RPMI7951 (cell line): ENCODE data around the gene ADAM21. TPM values are rescaled to one million over a fixed set of nuclear protein-coding genes. Genes with fewer than 3 reads are reported as not detected.
"Not testable (repeated sequence)": the region's sequence is repeated elsewhere in the genome, so short reads cannot be mapped to it uniquely, and the experiment has no call there.

Experiments
- DNase-seq: peaks from one replicate; pipeline ENCODE4 v3.0.0-alpha.2; 2012; ENCODE audit warnings: low read depth
- total RNA-seq: library from RNA; depleted of rRNA; stranded (reverse); fragments of >200 nt; shearing (Covaris generic); gene quantifications from 2 replicates; pipeline ENCODE4 v1.2.3, GENCODE V29; 2014; rRNA removed

ADAM21 gene
- 0.68 and 1.6 TPM in 2 replicates for total RNA-seq

DNA sequence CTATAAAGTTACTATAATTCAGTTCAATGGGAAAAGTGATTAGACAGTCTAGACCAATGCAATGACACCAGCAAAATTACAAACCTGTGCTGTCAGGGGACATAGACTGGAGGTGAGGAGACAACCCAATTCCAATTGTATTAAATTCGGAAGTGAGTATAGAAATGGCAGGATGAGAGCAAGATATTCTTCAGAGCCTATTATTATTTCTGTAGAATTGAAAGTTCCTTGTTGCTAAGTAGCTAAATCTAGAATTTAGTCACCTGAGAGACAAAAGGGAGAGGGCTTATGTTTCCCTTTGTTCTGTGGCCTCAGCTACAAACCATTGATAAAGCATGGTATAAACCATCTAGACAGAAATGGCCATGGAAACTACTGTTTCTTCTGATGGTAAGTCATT, at the start of gene ADAM21:
TSS of gene ADAM21 (plus strand) at position 301 of the 400 bp plus-strand sequence. CDS start 5,326 bp downstream, outside the sequence.
- DNase-seq = no peak

DNA sequence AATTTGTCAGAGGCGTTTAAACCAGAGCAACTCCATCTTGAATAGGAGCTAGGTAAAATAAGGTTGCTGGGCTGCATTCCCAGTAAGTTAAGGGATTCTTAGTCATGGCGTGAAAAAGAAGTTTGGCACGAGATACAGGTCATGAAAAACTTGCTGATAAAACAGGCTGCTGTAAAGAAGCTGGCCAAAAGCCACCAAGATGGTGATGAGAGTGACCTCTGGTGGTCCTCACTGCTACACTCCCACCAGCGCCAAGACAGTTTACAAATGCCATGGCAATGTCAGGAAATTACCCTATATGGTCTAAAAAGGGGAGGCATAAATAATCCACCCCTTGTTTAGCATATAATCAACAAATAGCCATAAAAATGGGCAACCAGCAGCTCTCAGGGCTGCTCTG, 48.6 kb upstream of the ADAM21 start:
- peak; percentile 4 for DNase-seq

DNA sequence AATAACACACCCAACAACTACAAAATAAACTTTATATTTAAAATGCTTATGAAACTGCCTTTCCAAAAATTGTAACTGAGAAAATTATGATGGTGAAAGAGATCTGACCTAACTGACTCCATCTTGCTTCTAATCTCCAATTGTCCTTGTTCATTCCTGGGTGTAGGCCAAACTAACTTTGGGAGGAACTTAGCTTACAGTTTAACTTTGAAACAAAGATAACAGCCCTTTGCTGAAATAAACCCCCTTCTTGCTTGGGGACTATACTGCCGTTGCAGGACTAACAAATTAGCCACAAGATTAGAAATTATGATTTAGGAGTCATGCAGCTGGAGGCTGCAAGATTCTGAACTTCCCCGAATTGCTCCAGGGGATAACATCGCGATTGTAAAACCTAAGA, 45.8 kb upstream of the ADAM21 start:
- not testable (repeated sequence) for DNase-seq

DNA sequence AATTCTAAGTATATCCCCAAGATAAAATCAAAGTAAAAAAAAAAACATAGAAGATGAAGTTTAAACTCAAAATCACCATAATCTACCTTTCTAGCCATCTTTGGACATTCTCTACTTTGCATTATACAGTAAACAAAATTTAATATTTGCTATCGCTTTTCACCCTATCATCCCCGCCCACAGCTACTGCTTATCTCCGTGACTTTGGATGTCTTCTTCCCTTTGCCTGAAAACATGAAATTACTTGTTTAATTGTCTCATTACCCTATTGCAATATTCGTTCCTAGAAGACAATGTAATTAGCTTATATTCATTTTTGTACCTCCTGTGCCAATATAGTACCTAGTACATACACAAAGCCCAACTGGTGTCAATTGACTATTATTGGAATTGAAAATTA, 44.4 kb upstream of the ADAM21 start:
- no peak for DNase-seq

DNA sequence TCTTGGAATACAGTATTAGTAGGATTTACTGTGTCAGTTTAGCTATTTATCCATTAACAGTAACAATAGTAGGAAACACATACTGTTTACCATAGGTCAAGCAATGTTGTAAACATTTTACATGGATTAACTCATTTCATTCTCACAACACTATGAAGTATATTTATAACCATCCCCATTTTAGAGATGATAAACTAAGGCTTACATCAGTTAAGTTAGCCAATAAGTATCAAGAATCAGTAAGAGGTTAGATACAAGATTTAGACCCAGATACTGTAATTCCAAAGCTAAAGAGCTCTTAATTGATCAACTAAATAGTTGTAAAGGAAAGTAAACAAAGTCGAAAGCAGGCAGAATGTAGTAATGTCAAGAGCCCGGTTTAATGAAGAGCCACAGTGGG, 36.2 kb upstream of the ADAM21 start:
- DNase-seq = no peak

DNA sequence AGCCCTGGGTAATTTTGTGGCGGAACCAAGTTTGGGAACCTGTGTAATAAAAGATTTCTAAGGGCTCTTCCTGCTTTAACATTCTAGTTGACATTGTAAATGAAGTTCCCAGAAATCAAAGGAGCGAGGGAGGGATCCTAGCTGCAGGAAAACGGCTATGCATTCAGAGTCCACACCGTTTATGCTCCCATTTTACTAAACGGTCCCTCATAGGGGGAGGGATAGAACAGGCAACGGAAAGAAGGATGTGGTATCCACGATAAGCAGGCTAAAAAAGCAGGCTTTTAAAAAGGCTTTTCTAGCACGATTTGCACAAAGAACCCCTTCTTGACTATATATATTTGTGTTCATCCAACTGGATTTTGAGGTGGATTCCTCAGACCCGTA, 35.6 kb upstream of the ADAM21 start:
- DNase-seq = peak; percentile 8

DNA sequence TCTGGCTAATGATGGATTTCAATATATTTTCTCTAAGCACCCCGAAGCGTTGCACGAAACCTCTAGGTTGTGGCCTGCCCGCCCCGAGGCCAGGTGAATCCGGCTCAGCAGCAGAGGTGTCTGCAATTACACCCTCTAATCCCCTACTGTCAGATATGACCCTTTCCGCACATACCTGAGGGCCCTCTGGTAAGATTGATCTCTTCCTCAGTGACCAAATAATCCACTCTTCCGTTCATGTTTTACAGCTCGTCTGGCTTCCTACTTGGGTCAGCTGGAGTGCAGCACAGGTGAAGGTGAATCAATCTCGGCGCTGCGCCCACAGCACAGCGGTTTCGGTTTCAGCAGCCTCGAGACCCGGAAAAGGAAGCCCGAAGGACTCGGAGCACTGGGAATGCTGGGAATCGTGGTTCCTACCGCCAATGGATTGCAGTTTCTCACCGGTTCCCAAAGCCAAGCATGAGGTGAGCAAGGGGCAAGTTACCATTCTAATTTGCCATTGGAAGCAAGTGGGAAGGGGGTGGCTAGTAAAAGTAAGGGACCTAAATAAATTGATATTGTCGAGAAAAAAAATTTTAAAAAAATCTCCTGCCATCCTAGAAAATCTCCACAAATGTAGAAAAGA, 35.1 kb upstream of the ADAM21 start, which contains the start of gene SYNJ2BP:
TSS of gene SYNJ2BP (minus strand) at position 366 of the 625 bp plus-strand sequence. CDS start at position 239, 127 bp downstream.
- DNase-seq = peak; percentile 74

DNA sequence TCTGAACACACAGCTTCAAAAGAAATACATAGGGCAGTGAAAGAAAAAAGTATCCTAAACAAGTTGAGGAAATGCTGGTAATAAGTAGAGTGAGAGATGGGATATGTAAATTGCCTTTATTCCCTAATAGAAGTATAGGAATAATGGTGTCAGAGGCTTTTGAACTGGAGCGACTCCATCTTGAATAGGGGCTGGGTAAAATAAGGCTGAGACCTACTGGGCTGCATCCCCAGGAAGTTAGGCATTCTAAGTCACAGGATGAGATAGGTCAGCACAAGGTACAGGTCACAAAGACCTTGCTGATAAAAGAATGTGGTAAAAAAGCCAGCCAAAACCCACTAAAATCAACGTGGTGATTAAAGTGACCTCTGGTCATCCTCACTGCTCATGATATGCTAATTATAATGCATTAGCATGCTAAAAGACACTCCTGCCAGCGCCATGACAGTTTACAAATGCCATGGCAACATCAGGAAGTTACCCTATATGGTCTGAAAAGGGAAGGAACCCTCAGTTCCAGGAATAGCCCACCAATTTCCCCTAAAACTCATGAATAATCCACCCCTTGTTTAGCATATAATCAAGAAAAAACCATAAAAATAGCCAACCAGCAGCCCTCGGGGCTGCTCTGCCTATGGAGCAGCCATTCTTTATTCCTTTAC, 32.6 kb upstream of the ADAM21 start:
- not testable (repeated sequence) for DNase-seq

DNA sequence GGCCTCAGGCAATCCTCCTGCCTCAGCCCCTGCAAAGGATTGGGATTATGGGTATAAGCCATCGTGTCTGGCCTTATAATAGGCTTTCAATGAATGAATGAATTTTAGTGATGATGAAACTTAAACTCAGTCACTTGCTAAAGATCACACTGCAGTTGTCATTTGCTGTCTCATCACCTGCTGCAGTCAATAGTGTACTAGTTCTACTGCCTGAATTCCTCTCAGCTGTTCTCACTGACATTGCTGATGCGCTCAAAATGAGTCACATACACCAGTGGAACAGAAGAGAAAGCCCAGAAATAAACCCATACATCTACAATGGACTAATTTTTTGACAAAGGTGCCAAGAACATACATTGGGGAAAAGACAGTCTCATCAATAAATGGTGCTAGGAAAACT, 29.4 kb upstream of the ADAM21 start:
- DNase-seq = no peak

DNA sequence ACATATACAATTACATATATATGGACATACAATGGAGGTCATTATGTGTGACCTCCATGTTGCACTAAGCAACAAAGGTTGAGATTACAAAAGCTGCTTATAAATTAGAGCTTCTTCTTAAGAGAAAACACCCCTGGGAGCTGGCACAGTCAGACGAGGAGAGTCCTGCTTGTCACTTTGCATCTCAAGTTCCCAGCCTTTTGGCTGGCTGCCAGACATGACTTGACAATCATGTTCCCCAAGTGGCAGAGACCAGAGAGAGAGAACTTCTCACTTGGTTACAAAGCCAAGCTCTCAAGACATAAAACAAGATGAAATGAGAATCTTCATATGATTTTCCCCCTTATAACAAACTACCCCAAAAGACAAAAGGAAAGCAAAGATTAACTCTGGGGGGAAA, 26.6 kb upstream of the ADAM21 start:
- no peak for DNase-seq

DNA sequence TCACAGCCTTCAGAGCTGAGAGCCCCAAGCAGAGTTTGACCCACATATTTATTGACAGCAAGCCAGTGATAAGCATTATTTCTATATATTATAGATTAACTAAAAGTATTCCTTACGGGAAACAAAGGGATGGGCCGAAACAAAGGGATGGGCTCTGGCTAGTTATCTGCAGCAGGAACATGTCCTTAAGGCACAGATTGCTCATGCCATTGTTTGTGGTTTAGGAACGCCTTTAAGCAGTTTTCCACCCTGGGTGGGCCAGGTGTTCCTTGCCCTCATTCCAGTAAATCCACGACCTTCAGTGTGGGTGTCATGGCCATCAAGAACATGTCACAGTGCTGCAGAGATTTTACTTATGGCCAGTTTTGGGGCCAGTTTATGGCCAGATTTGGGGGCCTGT, 25.4 kb upstream of the ADAM21 start:
- not testable (repeated sequence) for DNase-seq

DNA sequence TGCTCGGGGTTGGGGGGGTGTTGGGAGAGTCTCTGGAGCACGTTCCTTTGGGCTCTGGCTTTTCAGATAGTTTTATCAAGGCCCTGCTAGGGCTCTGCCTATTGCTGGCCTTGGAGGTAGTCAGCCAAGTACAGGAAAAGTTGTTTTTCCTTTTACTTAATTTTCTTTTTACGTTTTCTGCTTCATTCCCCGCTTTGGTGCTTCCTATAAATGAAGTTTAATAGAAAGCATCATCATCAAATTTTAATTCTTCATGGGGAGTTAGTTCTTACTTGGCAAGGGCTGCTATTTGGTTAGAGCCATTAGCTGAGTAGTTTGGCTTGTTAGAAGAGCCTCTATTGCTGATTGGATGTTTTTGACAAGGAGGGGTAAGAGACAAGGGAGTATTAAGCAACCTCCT, 15.1 kb upstream of the ADAM21 start:
- DNase-seq = no peak

DNA sequence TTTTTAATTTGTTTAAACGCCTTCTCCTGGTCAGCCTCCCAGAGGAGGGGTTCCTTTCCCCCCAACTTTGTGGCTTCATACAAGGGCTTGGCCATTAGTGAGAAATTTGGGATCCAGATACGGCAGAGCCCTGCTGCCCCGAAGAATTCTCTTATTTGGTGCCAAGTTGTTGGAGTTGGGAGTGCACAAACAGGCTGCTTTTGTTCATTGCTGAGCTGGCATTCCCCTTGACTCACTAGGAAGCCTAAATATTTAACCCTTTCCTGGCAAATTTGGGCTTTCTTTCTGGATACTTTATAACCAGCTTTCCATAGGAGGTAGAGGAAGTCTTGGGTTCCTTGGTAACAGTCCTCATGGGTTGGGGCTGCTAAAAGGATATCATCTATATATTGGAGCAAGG, 10.3 kb upstream of the ADAM21 start:
- DNase-seq = no peak

DNA sequence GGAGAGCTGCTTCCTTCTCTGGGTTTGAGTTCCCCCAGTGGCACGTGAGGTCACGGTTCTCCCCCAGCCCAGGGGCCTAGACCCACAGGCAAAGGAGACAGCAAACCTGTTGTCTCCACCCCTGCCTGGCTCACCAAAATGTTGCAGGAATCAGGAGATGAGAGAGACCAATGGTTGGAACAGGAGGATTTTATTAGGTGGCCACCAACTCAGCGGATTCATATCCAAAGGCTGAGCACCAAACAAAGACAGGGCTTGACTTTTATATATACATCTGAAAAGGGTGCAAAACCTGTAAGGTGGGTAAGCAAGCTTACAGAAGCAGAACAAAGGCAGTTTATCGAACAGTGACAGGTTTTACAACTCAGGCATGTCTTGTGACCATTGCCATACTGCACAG, 9.2 kb upstream of the ADAM21 start:
- DNase-seq = no peak

DNA sequence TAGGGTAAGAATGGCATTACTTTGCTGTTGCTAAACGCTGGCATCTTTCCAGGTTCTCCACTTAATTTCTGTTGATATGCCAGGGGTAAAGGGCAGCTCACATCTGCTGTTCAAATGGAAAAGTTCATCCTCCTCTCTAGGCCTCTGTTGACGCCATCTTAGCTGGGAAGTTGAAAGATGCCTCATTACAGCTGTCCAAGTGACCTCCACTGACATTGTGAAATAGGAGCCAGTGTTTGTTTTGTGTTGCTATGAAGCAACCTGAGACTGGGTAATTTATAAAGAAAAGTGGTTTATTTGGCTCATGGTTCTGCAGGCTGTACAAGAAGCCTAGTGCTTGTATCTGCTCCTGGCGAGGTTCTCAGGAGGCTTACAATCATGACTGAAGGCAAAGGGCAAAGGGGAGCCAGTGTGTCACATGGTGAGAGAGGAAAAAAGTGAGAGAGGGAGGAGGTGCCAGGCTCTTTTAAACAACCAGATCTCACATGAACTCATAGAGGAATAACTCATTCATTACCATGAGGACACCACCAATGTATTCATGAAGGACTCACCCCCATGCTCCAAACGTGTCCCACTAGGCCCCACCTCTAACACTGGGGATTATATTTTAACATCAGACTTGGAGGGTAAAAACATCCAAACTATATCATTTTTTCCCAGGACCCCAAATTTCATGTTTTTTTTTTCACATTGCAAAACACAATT, 3.2 kb upstream of the ADAM21 start:
- DNase-seq = peak; percentile 45

DNA sequence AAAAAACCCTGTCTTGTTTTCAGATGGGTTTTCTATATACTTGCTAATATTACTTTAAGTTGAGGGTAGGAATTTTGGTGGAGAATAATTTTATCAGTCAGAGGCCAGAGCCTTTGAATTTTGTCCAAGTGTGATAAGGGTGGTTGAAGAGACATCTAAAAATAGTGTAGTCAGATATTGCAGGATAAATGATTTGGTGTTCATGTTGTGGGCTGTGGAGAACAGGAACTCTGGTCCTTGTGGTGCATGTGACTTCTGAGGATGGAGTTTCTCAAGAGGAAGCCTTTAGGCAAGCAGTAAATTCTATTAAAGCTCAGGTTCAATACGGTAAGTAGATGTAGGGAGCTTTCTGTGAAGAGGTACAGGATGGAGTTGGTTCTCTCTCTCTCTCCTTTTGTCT, 2.8 kb downstream of the ADAM21 start:
- no peak for DNase-seq

DNA sequence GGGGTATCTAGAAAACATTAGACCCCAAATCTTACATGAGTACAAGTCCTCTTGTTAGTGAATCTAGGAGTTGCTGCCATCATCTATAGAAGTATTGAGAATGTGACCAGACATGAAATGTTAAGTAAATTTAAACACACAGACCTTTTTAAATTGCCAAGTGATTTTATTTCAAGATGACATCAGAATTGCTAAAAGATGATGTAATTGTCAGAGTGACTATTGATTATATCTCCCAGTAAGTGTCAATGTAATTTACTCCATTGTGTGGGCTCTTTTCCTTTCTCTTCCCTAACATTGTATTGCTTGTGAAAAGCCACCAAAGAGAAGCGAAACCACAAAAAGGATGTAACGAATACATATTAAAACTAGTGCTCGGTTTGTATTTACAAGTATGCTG, 16.8 kb downstream of the ADAM21 start:
- no peak for DNase-seq

DNA sequence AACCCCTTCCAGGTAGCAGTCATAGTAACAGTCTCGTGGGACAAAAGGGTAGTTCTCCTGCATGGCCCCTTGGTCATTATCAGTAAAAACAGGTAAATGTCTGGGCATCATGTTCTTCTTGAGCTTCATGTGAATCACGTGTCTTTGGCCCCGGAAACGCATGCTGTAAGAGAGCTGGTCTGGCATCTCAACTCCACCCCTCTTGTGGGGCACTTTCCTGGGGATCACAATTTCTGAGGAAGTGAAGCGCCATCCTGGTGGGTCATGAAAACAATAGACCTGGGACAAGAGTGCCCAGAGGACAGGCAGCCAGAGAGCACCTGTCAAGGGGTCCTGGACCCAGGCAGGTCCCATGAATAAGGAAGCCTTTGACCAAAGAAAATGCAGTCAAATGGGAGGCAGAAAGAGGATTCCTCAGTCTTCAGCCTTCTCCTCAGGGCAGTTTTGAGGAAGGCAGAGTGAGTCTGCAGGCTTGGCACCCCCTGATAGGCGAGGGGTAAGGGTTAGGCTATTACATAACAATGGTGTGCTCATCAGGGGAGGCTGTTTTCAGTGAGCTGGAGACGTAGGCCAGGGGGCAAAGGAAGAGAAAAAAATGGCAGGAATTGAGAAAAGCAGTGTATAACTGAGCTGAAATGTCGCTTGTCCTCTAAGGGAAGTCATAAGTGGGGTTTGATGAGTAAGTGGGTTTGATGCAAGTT, 19.0 kb downstream of the ADAM21 start:
- DNase-seq = not testable (repeated sequence)

DNA sequence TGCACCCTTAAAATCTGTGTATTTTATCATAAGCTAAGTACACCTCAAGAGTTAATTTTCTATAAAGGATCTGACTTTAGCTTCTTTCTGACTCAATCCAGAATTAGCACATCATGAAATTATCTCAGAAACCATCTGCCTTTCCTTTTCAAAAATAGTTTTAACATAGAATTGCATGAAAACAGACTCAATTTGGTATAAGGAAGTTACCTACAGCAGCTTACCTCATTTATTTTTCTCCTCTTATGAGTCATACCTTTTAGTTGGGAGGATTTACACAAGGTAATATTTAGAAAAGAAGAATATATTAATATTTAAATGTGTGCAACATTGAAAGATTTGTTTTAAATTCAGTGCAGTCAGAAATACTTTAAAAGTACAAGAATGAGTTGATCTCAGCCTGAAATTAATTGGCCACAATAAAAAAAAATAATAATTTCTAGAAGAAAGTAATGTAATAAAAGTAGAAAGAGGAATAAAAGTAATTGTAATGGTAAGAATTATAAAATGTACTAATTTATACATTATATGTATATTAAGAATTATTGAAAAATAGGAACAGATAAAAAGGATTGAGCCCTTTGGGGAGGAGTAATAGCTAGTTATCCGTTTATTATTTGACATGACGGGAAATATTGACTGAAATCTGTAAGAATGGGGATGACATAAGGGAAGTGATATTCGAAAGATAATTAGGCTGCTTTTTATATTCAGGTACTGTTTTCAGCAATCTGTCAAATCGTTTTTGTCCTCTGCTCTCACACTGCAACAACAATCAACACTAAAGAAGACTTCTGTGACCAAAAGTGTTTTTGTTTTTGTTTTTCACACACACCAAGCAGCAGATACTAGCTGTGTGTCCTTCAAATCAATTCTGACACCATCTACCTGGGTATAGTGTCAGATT, 20.5 kb downstream of the ADAM21 start:
- no peak for DNase-seq

DNA sequence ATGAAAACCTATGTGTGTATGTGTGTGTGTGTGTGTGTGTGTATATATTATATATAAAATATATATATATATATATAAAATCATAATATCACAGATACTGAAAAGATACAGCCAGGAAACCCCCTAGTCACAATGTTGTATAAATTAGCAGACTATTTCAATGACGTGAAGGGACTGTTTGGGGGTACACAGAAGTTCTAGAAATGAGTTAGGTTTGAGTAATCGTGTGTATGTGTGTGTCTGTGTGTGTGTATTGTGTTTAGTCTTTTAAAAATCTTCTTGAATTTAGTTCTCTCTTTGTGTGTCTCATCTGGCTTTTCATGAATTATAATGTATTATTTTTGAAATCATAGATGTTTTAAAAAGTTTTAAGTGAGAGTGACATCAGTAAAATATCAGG, 21.9 kb downstream of the ADAM21 start:
- no peak for DNase-seq

DNA sequence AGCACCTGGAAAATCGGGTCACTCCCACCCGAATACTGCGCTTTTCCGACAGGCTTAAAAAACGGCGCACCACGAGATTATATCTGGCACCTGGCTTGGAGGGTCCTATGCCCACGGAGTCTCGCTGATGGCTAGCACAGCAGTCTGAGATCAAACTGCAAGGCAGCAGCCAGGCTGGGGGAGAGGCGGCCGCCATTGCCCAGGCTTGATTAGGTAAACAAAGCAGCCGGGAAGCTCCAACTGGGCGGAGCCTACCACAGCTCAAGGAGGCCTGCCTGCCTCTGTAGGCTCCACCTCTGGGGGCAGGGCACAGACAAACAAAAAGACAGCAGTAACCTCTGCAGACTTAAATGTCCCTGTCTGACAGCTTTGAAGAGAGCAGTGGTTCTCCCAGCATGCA, 23.5 kb downstream of the ADAM21 start:
- not testable (repeated sequence) for DNase-seq
